ENCODE results near the gene MVK. TPM values are rescaled to one million over a fixed set of nuclear protein-coding genes. Genes with fewer than 3 reads are reported as not detected.

MVK gene
- total RNA-seq, 1 experiment from 2014 or later: 50.8 TPM

DNA sequence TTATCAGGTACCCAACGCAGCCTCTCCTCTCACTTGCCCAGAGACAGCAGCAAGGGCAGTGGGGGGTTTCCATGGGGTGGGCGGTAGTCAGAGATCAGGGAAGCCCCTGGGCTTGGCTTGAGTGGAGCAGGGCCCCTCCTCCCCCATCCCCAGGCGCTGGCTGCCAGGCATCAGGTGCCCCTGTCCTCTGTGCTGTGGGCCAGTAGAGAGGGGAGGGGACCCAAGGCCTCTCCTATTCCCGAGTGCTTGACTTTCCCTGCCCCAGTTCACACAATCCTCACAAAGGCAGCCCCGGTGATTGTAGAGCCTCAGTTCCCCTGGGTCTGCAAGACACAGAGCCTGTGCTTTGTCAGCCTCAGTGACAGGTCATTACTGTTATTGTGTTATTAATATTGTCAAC is 57.7 kb downstream of the MVK start:
- H3K4me1 ChIP-seq (replicated peaks; ENCODE audit: insufficient read depth): no peaks in the 10 kb centered on the region
- peaks cover 5% of the 10 kb centered on the region; the same call in 1 of the 2 replicates for H3F3A ChIP-seq (ENCODE audit: insufficient read depth, low read depth)
- H3K9me2 ChIP-seq (ENCODE audit: insufficient read depth): no peaks in the 10 kb centered on the region
- peaks cover 57% of the 10 kb centered on the region for H3K27me3 ChIP-seq (ENCODE audit: insufficient read depth, low read depth)
- CTCF ChIA-PET: no interaction called here
- no peak for DNase-seq
- no TSS peak for BruUV-seq (replicated peaks)
- POLR2A ChIA-PET (ENCODE audit: unreplicated experiment): no interaction called here
- no peak overlapping the region for H3K27ac ChIP-seq
- no peak overlapping the region for H3K4me2 ChIP-seq
- no peaks in the 10 kb centered on the region for H4K20me1 ChIP-seq (ENCODE audit: insufficient read depth)
- TF ChIP-seq, protein P1, sequence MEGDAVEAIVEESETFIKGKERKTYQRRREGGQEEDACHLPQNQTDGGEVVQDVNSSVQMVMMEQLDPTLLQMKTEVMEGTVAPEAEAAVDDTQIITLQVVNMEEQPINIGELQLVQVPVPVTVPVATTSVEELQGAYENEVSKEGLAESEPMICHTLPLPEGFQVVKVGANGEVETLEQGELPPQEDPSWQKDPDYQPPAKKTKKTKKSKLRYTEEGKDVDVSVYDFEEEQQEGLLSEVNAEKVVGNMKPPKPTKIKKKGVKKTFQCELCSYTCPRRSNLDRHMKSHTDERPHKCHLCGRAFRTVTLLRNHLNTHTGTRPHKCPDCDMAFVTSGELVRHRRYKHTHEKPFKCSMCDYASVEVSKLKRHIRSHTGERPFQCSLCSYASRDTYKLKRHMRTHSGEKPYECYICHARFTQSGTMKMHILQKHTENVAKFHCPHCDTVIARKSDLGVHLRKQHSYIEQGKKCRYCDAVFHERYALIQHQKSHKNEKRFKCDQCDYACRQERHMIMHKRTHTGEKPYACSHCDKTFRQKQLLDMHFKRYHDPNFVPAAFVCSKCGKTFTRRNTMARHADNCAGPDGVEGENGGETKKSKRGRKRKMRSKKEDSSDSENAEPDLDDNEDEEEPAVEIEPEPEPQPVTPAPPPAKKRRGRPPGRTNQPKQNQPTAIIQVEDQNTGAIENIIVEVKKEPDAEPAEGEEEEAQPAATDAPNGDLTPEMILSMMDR (conservative IDR thresholded peaks at IDR 0.05): no peak
- no peak for TF ChIP-seq EZH2 (IDR thresholded peaks at IDR 0.05; ENCODE audit: low read depth)
- H3K4me3 ChIP-seq: no peak overlapping the region
- H3K9me3 ChIP-seq (ENCODE audit: insufficient read depth, low read depth): no peaks in the 10 kb centered on the region
- H3K79me2 ChIP-seq (ENCODE audit: low read depth): no peaks in the 10 kb centered on the region
- H2AFZ ChIP-seq: no peak overlapping the region
- H3K36me3 ChIP-seq (ENCODE audit: low read depth): no peaks in the 10 kb centered on the region
- intact Hi-C loops (cut with micrococcal nuclease; ENCODE audit: unreplicated experiment): no loop called here

DNA sequence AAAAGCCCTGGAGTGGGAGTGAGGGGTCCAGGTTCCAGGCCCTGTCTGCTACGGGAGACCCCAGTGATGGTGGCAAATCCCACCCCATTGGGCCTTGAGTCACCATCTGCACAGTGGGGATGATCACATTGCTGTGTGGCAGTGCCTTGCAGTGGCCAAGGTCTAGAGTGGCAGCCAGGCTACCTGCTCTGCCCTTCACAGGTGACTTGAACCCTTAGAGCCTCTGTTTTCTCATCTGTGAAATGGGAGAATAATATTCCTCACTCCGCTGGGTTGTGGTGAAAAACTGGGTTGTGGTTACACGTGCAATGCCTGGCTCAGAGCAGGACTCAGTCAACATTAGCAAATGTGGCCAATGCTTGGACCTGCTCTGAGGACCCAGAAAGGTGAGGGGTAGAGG is 58.2 kb downstream of the MVK start:
- TF ChIP-seq EZH2 (IDR thresholded peaks at IDR 0.05; ENCODE audit: low read depth): no peak
- TF ChIP-seq, protein P1 (conservative IDR thresholded peaks at IDR 0.05): no peak

DNA sequence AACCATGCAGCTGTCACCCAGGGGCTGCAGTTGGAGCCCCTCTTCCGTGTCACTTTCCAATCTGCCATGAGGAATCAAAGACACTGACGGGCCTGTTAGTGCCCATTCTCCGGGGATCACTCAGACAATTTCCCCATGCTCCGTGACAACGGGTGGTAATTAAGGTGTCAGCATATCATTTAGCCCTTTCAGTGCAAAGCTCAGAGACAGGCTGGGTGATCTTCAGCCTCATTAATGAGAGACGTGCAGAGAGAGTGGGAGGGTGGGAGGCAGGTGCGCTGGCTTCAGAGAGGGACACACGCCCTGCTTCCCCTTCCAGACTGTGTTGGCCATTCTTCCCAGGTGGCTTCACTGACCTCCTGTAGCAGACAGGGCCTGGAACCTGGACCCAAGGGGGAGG is 58.7 kb downstream of the MVK start:
- Histone ChIP-seq H3K36me3 (ENCODE audit: low read depth) (no peaks in the 10 kb centered on the region), H3K4me1 (replicated peaks; ENCODE audit: insufficient read depth) (no peaks in the 10 kb centered on the region), H3F3A (ENCODE audit: insufficient read depth, low read depth) (peaks cover 5% of the 10 kb centered on the region; the same call in 1 of the 2 replicates), H2AFZ (no peak overlapping the region), H3K27me3 (ENCODE audit: insufficient read depth, low read depth) (peaks cover 54% of the 10 kb centered on the region), H3K27ac (no peak overlapping the region), H3K79me2 (ENCODE audit: low read depth) (no peaks in the 10 kb centered on the region), H3K4me3 (no peak overlapping the region), H4K20me1 (ENCODE audit: insufficient read depth) (no peaks in the 10 kb centered on the region), H3K9me3 (ENCODE audit: insufficient read depth, low read depth) (no peaks in the 10 kb centered on the region), H3K9me2 (ENCODE audit: insufficient read depth) (no peaks in the 10 kb centered on the region), H3K4me2 (no peak overlapping the region)
- ChIA-PET POLR2A (ENCODE audit: unreplicated experiment) (no interaction called here), CTCF (no interaction called here)
- intact Hi-C loops (cut with micrococcal nuclease; ENCODE audit: unreplicated experiment): no loop called here
- no peak for TF ChIP-seq EZH2 (IDR thresholded peaks at IDR 0.05; ENCODE audit: low read depth)
- TF ChIP-seq, protein P1 (conservative IDR thresholded peaks at IDR 0.05): no peak
- BruUV-seq (replicated peaks): no TSS peak
- DNase-seq: no peak

More for the DNA sequence above, 58.2 kb downstream of the MVK start:
- Histone ChIP-seq H3K36me3 (ENCODE audit: low read depth) (no peaks in the 10 kb centered on the region), H2AFZ (no peak overlapping the region), H4K20me1 (ENCODE audit: insufficient read depth) (no peaks in the 10 kb centered on the region), H3K4me3 (no peak overlapping the region), H3K9me2 (ENCODE audit: insufficient read depth) (no peaks in the 10 kb centered on the region), H3F3A (ENCODE audit: insufficient read depth, low read depth) (peaks cover 5% of the 10 kb centered on the region; the same call in 1 of the 2 replicates), H3K4me1 (replicated peaks; ENCODE audit: insufficient read depth) (no peaks in the 10 kb centered on the region), H3K27ac (no peak overlapping the region), H3K4me2 (no peak overlapping the region), H3K27me3 (ENCODE audit: insufficient read depth, low read depth) (peaks cover 53% of the 10 kb centered on the region), H3K9me3 (ENCODE audit: insufficient read depth, low read depth) (no peaks in the 10 kb centered on the region), H3K79me2 (ENCODE audit: low read depth) (no peaks in the 10 kb centered on the region)
- no TSS peak for BruUV-seq (replicated peaks)
- no peak for DNase-seq
- intact Hi-C loops (cut with micrococcal nuclease; ENCODE audit: unreplicated experiment): no loop called here
- POLR2A ChIA-PET (ENCODE audit: unreplicated experiment): no interaction called here
- CTCF ChIA-PET: no interaction called here

All from PC-9 (cell line).